Measurements from ENCODE around the gene P3H1. TPM values are rescaled to one million over a fixed set of nuclear protein-coding genes. Genes with fewer than 3 reads are reported as not detected.

The P3H1 gene
- total RNA-seq, 1 donor from 2014 or later = 44.4 TPM

DNA sequence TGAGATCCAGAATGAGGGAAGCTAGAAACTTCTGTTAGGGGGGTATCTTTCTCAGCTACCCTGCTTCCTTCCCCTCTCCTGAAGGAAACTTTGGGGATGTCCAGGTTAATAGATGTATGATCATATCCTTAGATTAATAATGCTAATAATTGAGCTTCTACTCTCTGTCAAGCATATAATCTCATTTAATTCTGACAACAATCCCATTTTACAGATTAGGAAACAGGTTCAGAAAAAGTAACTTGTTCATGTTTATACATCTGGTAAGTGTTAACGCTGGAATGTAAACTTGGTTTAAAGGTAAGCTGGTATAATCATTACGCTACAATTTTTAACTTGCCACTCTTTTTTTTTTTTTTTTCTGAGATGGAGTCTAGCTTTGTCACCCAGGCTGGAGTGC, 16.3 kb upstream of the P3H1 start:
- TF ChIP-seq, protein P1, sequence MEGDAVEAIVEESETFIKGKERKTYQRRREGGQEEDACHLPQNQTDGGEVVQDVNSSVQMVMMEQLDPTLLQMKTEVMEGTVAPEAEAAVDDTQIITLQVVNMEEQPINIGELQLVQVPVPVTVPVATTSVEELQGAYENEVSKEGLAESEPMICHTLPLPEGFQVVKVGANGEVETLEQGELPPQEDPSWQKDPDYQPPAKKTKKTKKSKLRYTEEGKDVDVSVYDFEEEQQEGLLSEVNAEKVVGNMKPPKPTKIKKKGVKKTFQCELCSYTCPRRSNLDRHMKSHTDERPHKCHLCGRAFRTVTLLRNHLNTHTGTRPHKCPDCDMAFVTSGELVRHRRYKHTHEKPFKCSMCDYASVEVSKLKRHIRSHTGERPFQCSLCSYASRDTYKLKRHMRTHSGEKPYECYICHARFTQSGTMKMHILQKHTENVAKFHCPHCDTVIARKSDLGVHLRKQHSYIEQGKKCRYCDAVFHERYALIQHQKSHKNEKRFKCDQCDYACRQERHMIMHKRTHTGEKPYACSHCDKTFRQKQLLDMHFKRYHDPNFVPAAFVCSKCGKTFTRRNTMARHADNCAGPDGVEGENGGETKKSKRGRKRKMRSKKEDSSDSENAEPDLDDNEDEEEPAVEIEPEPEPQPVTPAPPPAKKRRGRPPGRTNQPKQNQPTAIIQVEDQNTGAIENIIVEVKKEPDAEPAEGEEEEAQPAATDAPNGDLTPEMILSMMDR (conservative IDR thresholded peaks at IDR 0.05; ENCODE audit: low read depth, low read length) = no peak
- DNase-seq (ENCODE audit: low read depth) = no peak

DNA sequence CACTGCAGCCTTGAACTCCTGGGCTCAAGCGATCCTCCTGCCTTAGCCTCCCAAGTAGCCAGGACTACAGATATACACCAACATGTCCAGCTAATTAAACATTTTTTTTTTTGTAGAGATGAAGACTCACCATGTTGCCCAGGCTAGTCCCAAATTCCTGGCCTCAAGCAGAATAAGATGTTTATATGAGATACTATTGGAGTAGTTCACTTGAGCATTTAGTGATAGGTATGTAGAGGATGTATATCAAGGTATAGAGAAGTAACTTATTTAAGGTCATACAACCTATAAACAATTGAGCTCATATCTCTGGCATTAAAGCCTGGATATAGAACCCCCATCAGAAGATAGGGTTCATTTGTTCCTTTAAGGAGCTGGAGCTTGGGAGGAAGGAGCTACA, 13.3 kb upstream of the P3H1 start:
- no peak for DNase-seq (ENCODE audit: low read depth)

More for the DNA sequence above, 16.3 kb upstream of the P3H1 start:
- H3K4me3 ChIP-seq (ENCODE audit: low read depth, low read length) = no peak overlapping the region

DNA sequence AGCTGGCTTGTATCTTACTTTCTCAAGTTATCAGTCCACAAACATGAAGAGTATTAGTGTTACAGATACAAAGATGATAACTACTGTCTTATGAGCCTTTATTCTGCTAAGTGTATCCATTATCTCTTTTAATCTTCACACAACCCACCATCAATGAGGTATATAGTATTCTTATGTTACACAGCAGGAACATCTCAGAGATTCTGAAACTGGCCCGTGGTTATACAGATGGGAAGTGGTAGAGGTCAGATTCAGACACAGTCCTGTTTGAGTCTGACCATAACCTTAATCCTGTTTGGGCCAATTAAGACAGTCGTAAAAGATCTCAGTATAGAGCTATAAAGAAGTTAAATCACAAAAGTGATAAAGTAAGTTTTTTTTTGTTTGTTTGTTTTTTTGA, 12.9 kb upstream of the P3H1 start:
- TF ChIP-seq, protein P1 (conservative IDR thresholded peaks at IDR 0.05; ENCODE audit: low read depth, low read length) = no peak
- no peak overlapping the region for H3K4me3 ChIP-seq (ENCODE audit: low read depth, low read length)
- DNase-seq (ENCODE audit: low read depth) = no peak

More for the DNA sequence above, 13.3 kb upstream of the P3H1 start:
- TF ChIP-seq, protein P1 (conservative IDR thresholded peaks at IDR 0.05; ENCODE audit: low read depth, low read length) = no peak
- no peak overlapping the region for H3K4me3 ChIP-seq (ENCODE audit: low read depth, low read length)

DNA sequence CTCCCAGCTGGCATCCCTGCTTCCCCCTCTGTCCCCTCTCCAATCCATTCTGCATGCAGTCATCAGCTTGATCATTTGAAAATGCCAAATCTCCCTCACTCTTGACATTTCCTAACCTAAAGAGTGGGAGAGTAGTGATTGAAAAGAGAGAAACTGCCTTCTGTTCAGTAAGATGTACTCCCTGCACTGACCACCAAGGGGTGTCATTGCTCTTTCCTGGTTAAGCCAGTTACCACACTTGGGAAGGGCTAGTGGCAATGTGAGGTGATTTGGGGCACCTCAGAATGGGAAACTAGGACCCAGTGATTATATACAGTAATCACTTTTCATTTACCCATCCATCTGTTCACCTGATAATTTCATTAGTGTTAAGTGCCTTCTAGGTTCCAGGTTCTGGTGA, 11.0 kb upstream of the P3H1 start:
- TF ChIP-seq, protein P1 (conservative IDR thresholded peaks at IDR 0.05; ENCODE audit: low read depth, low read length) = peak; percentile 88
- no peak overlapping the region for H3K4me3 ChIP-seq (ENCODE audit: low read depth, low read length)
- DNase-seq (ENCODE audit: low read depth) = no peak

DNA sequence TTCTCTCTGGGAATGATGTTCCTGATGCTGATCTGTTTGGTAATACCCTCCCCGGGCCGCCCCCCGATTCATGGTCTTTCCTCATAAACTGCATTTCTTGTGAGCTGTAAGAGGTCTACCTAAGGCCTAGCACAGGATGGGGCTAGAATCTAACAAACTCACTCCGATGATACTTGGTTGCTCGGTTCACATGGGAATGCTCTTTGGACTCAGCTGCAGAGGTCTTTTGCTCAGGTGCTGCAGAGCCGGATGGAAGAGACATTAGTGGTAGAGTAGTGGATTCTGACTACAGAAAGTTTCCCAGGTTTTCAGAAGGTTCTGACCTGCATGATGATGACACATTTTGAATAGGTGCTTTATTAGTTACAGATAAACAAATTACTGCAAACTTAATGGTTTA, 9.7 kb upstream of the P3H1 start:
- H3K4me3 ChIP-seq (ENCODE audit: low read depth, low read length) = no peak overlapping the region
- DNase-seq (ENCODE audit: low read depth) = no peak
- TF ChIP-seq, protein P1 (conservative IDR thresholded peaks at IDR 0.05; ENCODE audit: low read depth, low read length) = no peak

DNA sequence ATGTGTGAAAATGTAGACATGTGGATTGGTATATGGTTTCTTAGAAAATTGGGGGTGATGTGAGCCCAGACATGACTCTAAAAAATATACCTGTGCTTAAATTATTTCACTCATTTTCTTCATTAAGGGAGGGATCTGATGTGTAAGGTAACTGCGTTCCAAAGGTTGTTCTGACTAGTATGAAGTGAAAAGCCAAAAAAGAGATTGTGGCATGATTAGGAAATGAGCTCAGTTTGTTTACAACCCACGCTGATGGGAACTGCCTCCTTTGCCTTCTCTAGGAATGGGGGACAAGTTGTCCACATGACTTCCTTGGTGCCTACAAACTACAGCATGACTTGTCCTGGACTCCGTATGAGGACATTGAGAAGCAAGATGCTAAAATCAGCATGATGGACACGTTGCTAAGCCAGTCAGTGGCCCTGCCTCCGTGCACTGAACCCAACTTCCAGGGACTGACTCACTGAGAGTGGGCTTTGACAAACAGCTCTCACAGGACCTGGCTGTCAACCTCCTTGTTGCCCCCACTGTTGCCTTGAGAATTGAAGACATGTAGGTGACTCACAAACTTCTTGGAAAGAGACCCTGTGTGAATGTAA, 8.2 kb upstream of the P3H1 start:
- TF ChIP-seq, protein P1 (conservative IDR thresholded peaks at IDR 0.05; ENCODE audit: low read depth, low read length) = no peak

DNA sequence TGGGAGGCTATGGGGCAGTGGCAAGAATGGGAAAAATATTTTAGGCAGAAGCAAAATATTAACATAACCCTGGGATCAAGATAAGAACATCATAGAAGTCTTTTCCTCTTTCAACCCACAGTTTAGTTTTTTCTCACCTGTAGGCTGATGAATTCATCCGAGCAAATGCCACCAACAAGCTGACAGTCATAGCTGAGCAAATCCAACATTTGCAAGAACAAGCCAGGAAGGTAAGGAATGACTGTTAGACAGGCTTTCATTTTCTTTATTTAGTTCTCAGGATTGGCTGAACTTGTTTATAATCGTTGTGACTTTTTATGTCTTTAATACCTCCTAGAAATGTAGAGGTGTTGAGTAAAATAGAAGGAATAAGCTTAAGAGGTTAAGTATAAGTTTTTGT, 6.6 kb upstream of the P3H1 start:
- H3K4me3 ChIP-seq (ENCODE audit: low read depth, low read length) = no peak overlapping the region
- TF ChIP-seq, protein P1 (conservative IDR thresholded peaks at IDR 0.05; ENCODE audit: low read depth, low read length) = no peak
- DNase-seq (ENCODE audit: low read depth) = no peak

More for the DNA sequence above, 8.2 kb upstream of the P3H1 start:
- H3K4me3 ChIP-seq (ENCODE audit: low read depth, low read length) = no peak overlapping the region
- no peak for DNase-seq (ENCODE audit: low read depth)

All from epithelial cell of proximal tubule (primary cell).